Gastroesophageal sphincter (tissue), 3 donors: Measurements from ENCODE around the gene RPL27.

Experiments used
- CTCF ChIP-seq, 4 experiments: fragments of 200-600 bp in 2 of 4; fragments of 450-650 bp in 2 of 4; sonication (generic) in 1 of 4; IDR thresholded peaks; one replicate each; pipeline ENCODE4 v1.5.1; 2017 to 2019; ENCODE audit warnings: antibody characterized with exemption in 4 of 4, mild to moderate bottlenecking in 2 of 4, moderate library complexity in 2 of 4
- EP300 ChIP-seq: sonication (generic); formaldehyde crosslinking; IDR thresholded peaks from one replicate; pipeline ENCODE4 v1.6.1; 2017; ENCODE audit warnings: antibody characterized with exemption, mild to moderate bottlenecking

GRCh38 chr17:43028221-43028861 lies 30.1 kb downstream of the RPL27 start:
- TF ChIP-seq CTCF (IDR thresholded peaks at IDR 0.05) = no peak
- TF ChIP-seq EP300 = no peak
